Keratinocyte (primary cell): ENCODE data around the gene RETSAT.

ENCODE experiments used
- EZH2 ChIP-seq: IDR thresholded peaks from one replicate; pipeline ENCODE4 v1.6.1; 2012; ENCODE audit warnings: inconsistent platforms, mild to moderate bottlenecking, low read length, moderate library complexity
- TF ChIP-seq, protein P1 (sequence below), 3 experiments: IDR thresholded peaks in 1 of 3; conservative IDR thresholded peaks in 1 of 3; optimal IDR thresholded peaks in 1 of 3; 2 replicates in 2 of 3; 3 replicates in 1 of 3; pipeline versions ENCODE3 to v1.5.1; 2011; ENCODE audit warnings: low read length in 3 of 3, mild to moderate bottlenecking in 3 of 3, moderate library complexity in 2 of 3, control low read depth in 1 of 3, inconsistent platforms in 1 of 3; ENCODE audit not compliant: insufficient read depth in 2 of 3; ENCODE audit errors: extremely low read depth in 1 of 3

DNA sequence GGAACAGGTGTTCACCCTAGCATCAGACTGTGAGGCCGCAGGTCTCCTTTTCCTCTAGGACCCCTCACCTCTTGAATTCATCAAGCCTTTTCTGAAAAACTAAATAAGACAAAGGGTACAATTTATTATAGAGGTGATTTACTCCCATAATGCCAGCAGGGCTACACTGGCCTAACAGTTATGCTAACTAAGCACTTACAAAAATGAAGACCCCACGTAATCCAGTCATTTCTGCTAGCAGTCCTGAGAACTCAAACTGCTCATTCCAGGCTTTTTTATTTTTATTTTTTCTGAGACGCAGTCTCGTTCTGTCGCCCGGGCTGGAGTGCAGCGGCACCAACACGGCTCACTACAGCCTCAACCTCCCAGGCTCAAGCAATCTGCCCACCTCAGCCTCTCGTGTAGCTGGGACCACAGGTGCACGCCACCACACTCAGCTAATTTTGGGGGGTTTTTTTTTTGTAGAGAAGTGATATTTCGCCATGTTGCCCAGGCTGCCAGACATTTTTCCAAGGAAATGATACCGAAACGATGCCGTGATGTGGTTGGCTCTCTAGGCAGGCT, 41.7 kb upstream of the RETSAT start:
- TF ChIP-seq, protein P1, sequence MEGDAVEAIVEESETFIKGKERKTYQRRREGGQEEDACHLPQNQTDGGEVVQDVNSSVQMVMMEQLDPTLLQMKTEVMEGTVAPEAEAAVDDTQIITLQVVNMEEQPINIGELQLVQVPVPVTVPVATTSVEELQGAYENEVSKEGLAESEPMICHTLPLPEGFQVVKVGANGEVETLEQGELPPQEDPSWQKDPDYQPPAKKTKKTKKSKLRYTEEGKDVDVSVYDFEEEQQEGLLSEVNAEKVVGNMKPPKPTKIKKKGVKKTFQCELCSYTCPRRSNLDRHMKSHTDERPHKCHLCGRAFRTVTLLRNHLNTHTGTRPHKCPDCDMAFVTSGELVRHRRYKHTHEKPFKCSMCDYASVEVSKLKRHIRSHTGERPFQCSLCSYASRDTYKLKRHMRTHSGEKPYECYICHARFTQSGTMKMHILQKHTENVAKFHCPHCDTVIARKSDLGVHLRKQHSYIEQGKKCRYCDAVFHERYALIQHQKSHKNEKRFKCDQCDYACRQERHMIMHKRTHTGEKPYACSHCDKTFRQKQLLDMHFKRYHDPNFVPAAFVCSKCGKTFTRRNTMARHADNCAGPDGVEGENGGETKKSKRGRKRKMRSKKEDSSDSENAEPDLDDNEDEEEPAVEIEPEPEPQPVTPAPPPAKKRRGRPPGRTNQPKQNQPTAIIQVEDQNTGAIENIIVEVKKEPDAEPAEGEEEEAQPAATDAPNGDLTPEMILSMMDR (optimal IDR thresholded peaks at IDR 0.05 in 1 of 3, IDR thresholded peaks at IDR 0.05 in 1 of 3, conservative IDR thresholded peaks at IDR 0.05 in 1 of 3; ENCODE audit: extremely low read depth in 1 of 3, insufficient read depth in 2 of 3, low read length in 3 of 3), result no peak
- TF ChIP-seq EZH2, result no peak
